A549 (cell line): ENCODE results near the gene KCNAB3.
A peak's percentile ranks its signal among the peaks of the same experiment; 100 is the strongest.

ENCODE experiments used
- ESRRA ChIP-seq: fragments of 150-350 bp; IDR thresholded peaks from 2 replicates; pipeline ENCODE4 v1.6.1; 2014; ENCODE audit warnings: mild to moderate bottlenecking, low read length, borderline replicate concordance
- JUN ChIP-seq, 2 experiments: fragments of >200 bp; sonication (Bioruptor Twin); formaldehyde crosslinking; IDR thresholded peaks; 2 replicates in 1 of 2; 3 replicates in 1 of 2; pipeline ENCODE4 v1.6.1; 2016 to 2017
- KDM1A ChIP-seq: fragments of 200-600 bp; sonication (generic); IDR thresholded peaks from 2 replicates; pipeline ENCODE4 v1.6.1; 2016; ENCODE audit warnings: low read depth, mild to moderate bottlenecking
- PHF8 ChIP-seq: fragments of 200-600 bp; sonication (generic); IDR thresholded peaks from 2 replicates; pipeline ENCODE4 v1.6.1; 2016; ENCODE audit warnings: low read depth, mild to moderate bottlenecking, antibody characterized with exemption, moderate library complexity, borderline replicate concordance
- POLR2A ChIP-seq: IDR thresholded peaks from 2 replicates; pipeline ENCODE4 v1.6.1; 2012; ENCODE audit warnings: mild to moderate bottlenecking, low read length
- POLR2AphosphoS2 ChIP-seq: conservative IDR thresholded peaks from 2 replicates; pipeline ENCODE4 v1.6.1; 2012; ENCODE audit warnings: low read length, improper control_type of control experiment, inconsistent platforms
- RAD21 ChIP-seq, 2 experiments: fragments of >200 bp in 1 of 2; sonication (Bioruptor Twin) in 1 of 2; formaldehyde crosslinking in 1 of 2; IDR thresholded peaks in 1 of 2; conservative IDR thresholded peaks in 1 of 2; 2 replicates in 1 of 2; 3 replicates in 1 of 2; pipeline ENCODE4 v1.6.1; 2012 to 2018; ENCODE audit warnings: inconsistent platforms in 1 of 2
- SMC3 ChIP-seq: fragments of >200 bp; sonication (Bioruptor Twin); formaldehyde crosslinking; IDR thresholded peaks from 3 replicates; pipeline ENCODE4 v1.6.1; 2018; ENCODE audit warnings: inconsistent platforms
- TF ChIP-seq, protein P1 (sequence below): fragments of >200 bp; sonication (Bioruptor Twin); formaldehyde crosslinking; IDR thresholded peaks from 3 replicates; pipeline ENCODE4 v1.5.1; 2016
- TF ChIP-seq, protein P2 (sequence below): fragments of 200-600 bp; sonication (generic); IDR thresholded peaks from 2 replicates; pipeline ENCODE4 v1.6.1; 2016; ENCODE audit warnings: antibody characterized with exemption, mild to moderate bottlenecking, moderate library complexity

DNA sequence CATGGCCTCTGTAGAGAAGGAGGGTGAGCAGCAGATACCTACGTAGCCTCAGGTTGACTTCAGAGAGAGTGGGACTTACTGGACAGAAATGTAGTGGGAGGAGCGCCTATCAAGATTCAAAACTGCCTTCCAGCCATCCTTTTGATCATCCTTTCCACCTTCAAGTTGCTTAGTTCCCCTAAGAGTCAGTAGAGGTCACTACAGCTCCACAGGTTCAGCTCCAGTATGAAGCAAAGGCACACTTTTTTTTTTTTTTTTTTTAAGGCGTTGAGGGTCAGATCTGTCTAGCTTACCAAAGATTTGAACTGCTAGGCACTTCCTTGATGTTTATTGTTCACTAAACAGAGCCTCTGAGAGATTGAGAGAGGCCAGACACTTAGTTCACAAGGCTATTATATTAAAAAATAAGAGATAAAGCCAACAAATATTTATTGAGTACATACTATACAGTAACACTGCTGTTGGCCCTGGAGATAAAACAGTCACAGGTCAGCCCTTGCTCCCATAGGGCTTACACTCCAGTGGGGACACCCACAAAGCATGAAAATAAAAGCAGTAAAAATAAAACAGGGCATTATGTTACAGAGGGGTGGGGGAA is 16.6 kb downstream of the KCNAB3 start:
- TF ChIP-seq, protein P1, sequence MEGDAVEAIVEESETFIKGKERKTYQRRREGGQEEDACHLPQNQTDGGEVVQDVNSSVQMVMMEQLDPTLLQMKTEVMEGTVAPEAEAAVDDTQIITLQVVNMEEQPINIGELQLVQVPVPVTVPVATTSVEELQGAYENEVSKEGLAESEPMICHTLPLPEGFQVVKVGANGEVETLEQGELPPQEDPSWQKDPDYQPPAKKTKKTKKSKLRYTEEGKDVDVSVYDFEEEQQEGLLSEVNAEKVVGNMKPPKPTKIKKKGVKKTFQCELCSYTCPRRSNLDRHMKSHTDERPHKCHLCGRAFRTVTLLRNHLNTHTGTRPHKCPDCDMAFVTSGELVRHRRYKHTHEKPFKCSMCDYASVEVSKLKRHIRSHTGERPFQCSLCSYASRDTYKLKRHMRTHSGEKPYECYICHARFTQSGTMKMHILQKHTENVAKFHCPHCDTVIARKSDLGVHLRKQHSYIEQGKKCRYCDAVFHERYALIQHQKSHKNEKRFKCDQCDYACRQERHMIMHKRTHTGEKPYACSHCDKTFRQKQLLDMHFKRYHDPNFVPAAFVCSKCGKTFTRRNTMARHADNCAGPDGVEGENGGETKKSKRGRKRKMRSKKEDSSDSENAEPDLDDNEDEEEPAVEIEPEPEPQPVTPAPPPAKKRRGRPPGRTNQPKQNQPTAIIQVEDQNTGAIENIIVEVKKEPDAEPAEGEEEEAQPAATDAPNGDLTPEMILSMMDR, result peak; percentile 95
- TF ChIP-seq, protein P2, sequence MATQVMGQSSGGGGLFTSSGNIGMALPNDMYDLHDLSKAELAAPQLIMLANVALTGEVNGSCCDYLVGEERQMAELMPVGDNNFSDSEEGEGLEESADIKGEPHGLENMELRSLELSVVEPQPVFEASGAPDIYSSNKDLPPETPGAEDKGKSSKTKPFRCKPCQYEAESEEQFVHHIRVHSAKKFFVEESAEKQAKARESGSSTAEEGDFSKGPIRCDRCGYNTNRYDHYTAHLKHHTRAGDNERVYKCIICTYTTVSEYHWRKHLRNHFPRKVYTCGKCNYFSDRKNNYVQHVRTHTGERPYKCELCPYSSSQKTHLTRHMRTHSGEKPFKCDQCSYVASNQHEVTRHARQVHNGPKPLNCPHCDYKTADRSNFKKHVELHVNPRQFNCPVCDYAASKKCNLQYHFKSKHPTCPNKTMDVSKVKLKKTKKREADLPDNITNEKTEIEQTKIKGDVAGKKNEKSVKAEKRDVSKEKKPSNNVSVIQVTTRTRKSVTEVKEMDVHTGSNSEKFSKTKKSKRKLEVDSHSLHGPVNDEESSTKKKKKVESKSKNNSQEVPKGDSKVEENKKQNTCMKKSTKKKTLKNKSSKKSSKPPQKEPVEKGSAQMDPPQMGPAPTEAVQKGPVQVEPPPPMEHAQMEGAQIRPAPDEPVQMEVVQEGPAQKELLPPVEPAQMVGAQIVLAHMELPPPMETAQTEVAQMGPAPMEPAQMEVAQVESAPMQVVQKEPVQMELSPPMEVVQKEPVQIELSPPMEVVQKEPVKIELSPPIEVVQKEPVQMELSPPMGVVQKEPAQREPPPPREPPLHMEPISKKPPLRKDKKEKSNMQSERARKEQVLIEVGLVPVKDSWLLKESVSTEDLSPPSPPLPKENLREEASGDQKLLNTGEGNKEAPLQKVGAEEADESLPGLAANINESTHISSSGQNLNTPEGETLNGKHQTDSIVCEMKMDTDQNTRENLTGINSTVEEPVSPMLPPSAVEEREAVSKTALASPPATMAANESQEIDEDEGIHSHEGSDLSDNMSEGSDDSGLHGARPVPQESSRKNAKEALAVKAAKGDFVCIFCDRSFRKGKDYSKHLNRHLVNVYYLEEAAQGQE, result no peak
- TF ChIP-seq RAD21 (conservative IDR thresholded peaks at IDR 0.05 in 1 of 2, IDR thresholded peaks at IDR 0.05 in 1 of 2), result peak; percentile 93 to 95
- no peak for TF ChIP-seq JUN (IDR thresholded peaks at IDR 0.05)
- TF ChIP-seq POLR2A, result no peak
- no peak for TF ChIP-seq PHF8
- TF ChIP-seq ESRRA, result no peak
- no peak for TF ChIP-seq KDM1A
- peak; percentile 88 for TF ChIP-seq SMC3
- no peak for TF ChIP-seq POLR2AphosphoS2
